Stomach (tissue), 9 donors: ENCODE results near the gene DMRT3. TPM values are rescaled to one million over a fixed set of nuclear protein-coding genes. Genes with fewer than 3 reads are reported as not detected.
A peak's percentile ranks its signal among the peaks of the same experiment; 100 is the strongest.

Source experiments
- DNase-seq, 2 donors: peaks; one replicate each; pipeline versions ENCODE4 v3.0.0 to v3.0.0-alpha.2; 2013 to 2019
- H3K27ac ChIP-seq, 5 donors: fragments of 200-600 bp in 4 of 5; sonication (generic) in 4 of 5; one replicate each; pipeline ENCODE4 v1.5.1; 2013 to 2019; ENCODE audit warnings: mild to moderate bottlenecking in 1 of 5, moderate library complexity in 1 of 5
- H3K27me3 ChIP-seq, 3 donors: fragments of 200-600 bp; sonication (generic); one replicate each; pipeline ENCODE4 v1.5.1; 2017 to 2019; ENCODE audit warnings: mixed run types in 1 of 3
- H3K36me3 ChIP-seq, 4 donors: fragments of 200-600 bp; sonication (generic); 1 replicate in 3 of 4; 2 replicates in 1 of 4; pipeline ENCODE4 v1.5.1; 2016 to 2019
- H3K4me1 ChIP-seq, 4 donors: fragments of 200-600 bp; sonication (generic); one replicate each; pipeline ENCODE4 v1.5.1; 2016 to 2019
- H3K4me3 ChIP-seq, 4 donors: fragments of 200-600 bp; sonication (generic) in 3 of 4; one replicate each; pipeline ENCODE4 v1.5.1; 2016 to 2019; ENCODE audit warnings: mild to moderate bottlenecking in 1 of 4
- H3K9me3 ChIP-seq, 4 donors: fragments of 200-600 bp; sonication (generic); one replicate each; pipeline ENCODE4 v1.5.1; 2016 to 2019
- EP300 ChIP-seq: sonication (generic); formaldehyde crosslinking; IDR thresholded peaks from one replicate; pipeline ENCODE4 v1.6.1; 2017; ENCODE audit warnings: antibody characterized with exemption
- POLR2A ChIP-seq, 4 donors: fragments of 450-650 bp; IDR thresholded peaks; one replicate each; pipeline ENCODE4 v1.6.1; 2016; ENCODE audit warnings: antibody characterized with exemption in 4 of 4, control low read depth in 2 of 4, mild to moderate bottlenecking in 1 of 4, moderate library complexity in 1 of 4
- POLR2AphosphoS5 ChIP-seq, 3 donors: sonication (generic); formaldehyde crosslinking; IDR thresholded peaks; one replicate each; pipeline ENCODE4 v1.6.1; 2016; ENCODE audit warnings: antibody characterized with exemption in 3 of 3
- WGBS, 5 donors: extraction: QIAGEN DNeasy Blood & Tissue Kit in 3 of 5; methylation state at CpG; one replicate each; pipeline versions ENCODE4 v1.1.5 to v1.1.7; 2013 to 2018; 5-methylcytosine and 5-hydroxymethylcytosine counted together
- intact Hi-C: fragments of 100-400 bp; cut with DNase I; formaldehyde crosslinking; loops from one replicate; pipeline ENCODE4 v1.15.1; 2023; ENCODE audit warnings: low total_unique reads
- polyA plus RNA-seq, 3 donors: library from polyadenylated mRNA; stranded (reverse); fragments of 200-250 nt; gene quantifications; one replicate each; pipeline ENCODE4 v1.2.3, GENCODE V29; 2013
- total RNA-seq, 5 donors: library from RNA; depleted of rRNA; stranded (reverse); fragments of >200 nt; gene quantifications; one replicate each; pipeline versions ENCODE4 v1.1.0 to v1.2.3, GENCODE V29; 2014 to 2016
- TF ChIP-seq, protein P1 (sequence below), 7 experiments: fragments of 450-650 bp in 4 of 7; fragments of 200-600 bp in 3 of 7; sonication (generic) in 3 of 7; IDR thresholded peaks; one replicate each; pipeline ENCODE4 v1.5.1; 2016 to 2019; ENCODE audit warnings: antibody characterized with exemption in 7 of 7, control low read depth in 2 of 7, mild to moderate bottlenecking in 1 of 7
- donor health status: healthy with polysubstance abuse.
- donor health status: Bipolar disorder and iron deficiency.
- donor health status: healthy.

Gene DMRT3
- total and polyA plus RNA-seq, 8 donors, result 0.35 TPM; not detected in 7

DNA sequence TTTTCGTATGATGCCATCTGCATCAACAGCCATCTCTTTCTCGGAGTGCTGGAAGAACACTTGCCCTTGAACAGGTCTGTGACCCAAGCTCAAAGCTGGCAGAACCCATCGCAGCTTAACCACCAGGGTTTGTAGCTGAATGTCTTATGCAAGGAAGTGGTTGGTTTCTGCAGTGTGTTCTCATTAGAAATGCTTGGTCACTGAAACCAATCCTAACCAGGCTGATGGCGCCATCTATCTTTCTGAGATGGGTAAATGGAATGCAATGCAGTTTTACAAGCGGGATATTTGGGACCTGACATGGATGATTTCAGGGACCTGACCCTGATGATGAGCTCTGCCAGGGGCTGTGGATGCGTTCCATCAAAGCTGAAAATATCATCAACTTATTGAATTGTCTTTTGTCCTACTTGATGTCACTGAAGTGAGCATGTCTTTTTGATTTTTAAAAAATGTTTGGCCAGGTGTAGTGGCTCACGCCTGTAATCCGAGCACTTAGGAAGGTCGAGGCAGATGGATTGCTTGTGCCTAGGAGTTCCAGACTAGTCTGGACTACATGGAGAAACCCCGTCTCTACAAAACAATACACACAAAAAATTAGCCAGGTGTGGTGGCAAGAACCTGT lies 28.7 kb downstream of the DMRT3 start:
- Histone ChIP-seq H3K36me3 (no peaks in the 10 kb centered on the region), H3K27ac (no peak overlapping the region), H3K4me3 (no peak overlapping the region), H3K4me1 (peaks cover 0 to 8% (median 3%) of the 10 kb centered on the region in 4 donors), H3K27me3 (peaks cover 0 to 38% (median 0%) of the 10 kb centered on the region in 3 donors), H3K9me3 (no peaks in the 10 kb centered on the region)
- TF ChIP-seq POLR2AphosphoS5 (IDR thresholded peaks at IDR 0.05), result no peak
- TF ChIP-seq EP300, result no peak
- TF ChIP-seq, protein P1, sequence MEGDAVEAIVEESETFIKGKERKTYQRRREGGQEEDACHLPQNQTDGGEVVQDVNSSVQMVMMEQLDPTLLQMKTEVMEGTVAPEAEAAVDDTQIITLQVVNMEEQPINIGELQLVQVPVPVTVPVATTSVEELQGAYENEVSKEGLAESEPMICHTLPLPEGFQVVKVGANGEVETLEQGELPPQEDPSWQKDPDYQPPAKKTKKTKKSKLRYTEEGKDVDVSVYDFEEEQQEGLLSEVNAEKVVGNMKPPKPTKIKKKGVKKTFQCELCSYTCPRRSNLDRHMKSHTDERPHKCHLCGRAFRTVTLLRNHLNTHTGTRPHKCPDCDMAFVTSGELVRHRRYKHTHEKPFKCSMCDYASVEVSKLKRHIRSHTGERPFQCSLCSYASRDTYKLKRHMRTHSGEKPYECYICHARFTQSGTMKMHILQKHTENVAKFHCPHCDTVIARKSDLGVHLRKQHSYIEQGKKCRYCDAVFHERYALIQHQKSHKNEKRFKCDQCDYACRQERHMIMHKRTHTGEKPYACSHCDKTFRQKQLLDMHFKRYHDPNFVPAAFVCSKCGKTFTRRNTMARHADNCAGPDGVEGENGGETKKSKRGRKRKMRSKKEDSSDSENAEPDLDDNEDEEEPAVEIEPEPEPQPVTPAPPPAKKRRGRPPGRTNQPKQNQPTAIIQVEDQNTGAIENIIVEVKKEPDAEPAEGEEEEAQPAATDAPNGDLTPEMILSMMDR (IDR thresholded peaks at IDR 0.05), result peak in 4 of 7 experiments; percentile 16 to 55 (median 26)
- no peak for TF ChIP-seq POLR2A (IDR thresholded peaks at IDR 0.05)
- peak in 1 of 2 donors; percentile 79 for DNase-seq
- WGBS, 5 donors, result 55 to 57% (median 57%) methylated on average over 10 of the region's 10 CpGs
- intact Hi-C loops, result no loop called here

DNA sequence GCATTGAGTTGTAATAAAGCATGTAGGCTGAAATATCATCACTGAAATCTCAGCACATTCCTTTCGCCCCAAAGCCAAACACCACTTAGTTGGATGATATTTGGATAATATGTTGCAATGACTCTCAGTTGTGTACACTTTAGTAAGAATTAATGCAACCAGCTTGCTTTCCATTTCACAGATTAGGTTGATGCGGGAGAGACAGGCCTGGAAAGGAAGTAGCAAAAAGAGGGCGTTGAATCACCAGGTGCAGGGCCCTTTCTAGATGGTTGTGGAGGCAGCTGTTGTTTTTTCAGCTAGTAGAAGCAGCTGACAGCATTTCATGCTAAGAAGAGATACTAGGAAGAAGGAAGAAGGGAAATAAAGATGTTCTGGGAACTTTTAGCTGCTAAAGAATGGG lies 30.9 kb downstream of the DMRT3 start:
- intact Hi-C loops, result no loop called here
- TF ChIP-seq, protein P1 (IDR thresholded peaks at IDR 0.05), result no peak
- TF ChIP-seq EP300, result no peak
- no peak for TF ChIP-seq POLR2AphosphoS5 (IDR thresholded peaks at IDR 0.05)
- TF ChIP-seq POLR2A (IDR thresholded peaks at IDR 0.05), result no peak
- no peak overlapping the region for H3K27ac ChIP-seq
- 71 to 79% (median 76%) methylated on average over 3 of the region's 3 CpGs for WGBS, 5 donors
- peaks cover 0 to 49% (median 0%) of the 10 kb centered on the region in 3 donors for H3K27me3 ChIP-seq
- DNase-seq, result no peak
- no peak overlapping the region for H3K4me3 ChIP-seq
- no peaks in the 10 kb centered on the region for H3K36me3 ChIP-seq
- no peaks in the 10 kb centered on the region for H3K9me3 ChIP-seq
- H3K4me1 ChIP-seq, result peaks cover 0 to 8% (median 3%) of the 10 kb centered on the region in 4 donors

DNA sequence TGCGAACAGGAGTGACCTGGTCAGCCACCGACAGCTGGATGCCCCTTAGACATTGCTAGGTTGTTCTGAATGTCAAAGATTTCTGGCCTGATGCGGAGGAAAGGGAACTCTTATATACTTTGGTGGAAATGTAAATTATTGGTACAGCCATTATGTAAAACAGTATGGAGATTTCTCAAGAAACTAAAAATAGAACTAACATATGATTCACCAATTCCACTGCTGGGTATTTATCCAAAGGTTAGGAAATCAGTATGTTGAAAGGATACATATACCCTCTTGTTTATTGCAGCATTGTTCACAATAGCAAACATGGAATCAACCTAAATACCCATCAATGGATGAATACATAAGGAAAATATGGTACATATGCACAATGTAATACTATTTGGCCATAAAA lies 31.8 kb downstream of the DMRT3 start:
- intact Hi-C loops, result no loop called here
- TF ChIP-seq, protein P1 (IDR thresholded peaks at IDR 0.05), result no peak
- no peak for TF ChIP-seq EP300
- TF ChIP-seq POLR2A (IDR thresholded peaks at IDR 0.05), result no peak
- TF ChIP-seq POLR2AphosphoS5 (IDR thresholded peaks at IDR 0.05), result no peak
- no peaks in the 10 kb centered on the region for H3K9me3 ChIP-seq
- H3K27ac ChIP-seq, result no peak overlapping the region
- peaks cover 0 to 53% (median 0%) of the 10 kb centered on the region in 3 donors for H3K27me3 ChIP-seq
- H3K36me3 ChIP-seq, result no peaks in the 10 kb centered on the region
- no peak overlapping the region for H3K4me3 ChIP-seq
- 84 to 91% (median 89%) methylated on average over 3 of the region's 3 CpGs for WGBS, 5 donors
- no peak for DNase-seq
- peaks cover 0 to 8% (median 3%) of the 10 kb centered on the region in 4 donors for H3K4me1 ChIP-seq

DNA sequence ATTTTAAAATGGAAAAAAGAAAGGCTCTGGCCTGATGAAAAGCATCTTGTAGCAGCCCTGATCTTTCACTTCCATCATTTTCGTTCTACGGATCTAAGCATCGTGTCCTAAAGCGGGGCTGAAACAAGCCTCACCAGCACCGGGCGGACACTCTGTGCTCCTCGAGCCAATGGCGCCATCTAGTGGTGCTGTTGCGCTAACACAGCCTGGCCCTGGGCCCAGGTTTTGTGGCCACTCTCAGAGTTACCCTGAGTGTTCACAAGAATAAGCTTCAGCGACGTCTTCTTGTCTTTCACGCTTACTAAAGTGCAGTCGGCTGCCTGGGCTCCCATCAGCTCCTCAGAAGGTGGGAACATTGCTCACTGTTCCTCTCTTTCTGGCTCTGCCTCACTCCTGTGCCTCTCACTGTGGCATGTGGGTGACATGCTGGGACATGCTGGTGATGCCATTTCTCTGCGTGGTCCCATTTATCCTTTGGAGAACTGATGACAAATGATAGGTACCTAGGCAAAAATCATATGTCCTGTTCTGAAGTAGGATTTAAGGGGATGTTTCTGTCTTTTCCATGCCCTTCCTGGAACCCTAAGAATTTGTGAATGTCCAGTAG lies 32.7 kb downstream of the DMRT3 start:
- peaks cover 0 to 8% (median 3%) of the 10 kb centered on the region in 4 donors for H3K4me1 ChIP-seq
- intact Hi-C loops, result no loop called here
- DNase-seq, result peak; percentile 89 to 92
- no peaks in the 10 kb centered on the region for H3K36me3 ChIP-seq
- WGBS, 5 donors, result 6 to 10% (median 8%) methylated on average over 14 of the region's 14 CpGs
- no peak overlapping the region for H3K4me3 ChIP-seq
- peaks cover 0 to 53% (median 0%) of the 10 kb centered on the region in 3 donors for H3K27me3 ChIP-seq
- TF ChIP-seq POLR2A (IDR thresholded peaks at IDR 0.05) (no peak), EP300 (no peak), POLR2AphosphoS5 (IDR thresholded peaks at IDR 0.05) (peak in 1 of 3 donors; percentile 36)
- TF ChIP-seq, protein P1 (IDR thresholded peaks at IDR 0.05), result peak in 5 of 7 experiments; percentile 88 to 99 (median 94)
- no peaks in the 10 kb centered on the region for H3K9me3 ChIP-seq
- no peak overlapping the region for H3K27ac ChIP-seq
